Choroid plexus epithelial cell (primary cell): ENCODE measurements around the gene MSH5.
"Not testable (repeated sequence)": the region's sequence is repeated elsewhere in the genome, so short reads cannot be mapped to it uniquely, and the experiment has no call there.

ENCODE experiments used
- DNase-seq: peaks from one replicate; pipeline ENCODE4 v3.0.0-alpha.2; 2010; ENCODE audit warnings: low read depth
- H3K4me3 ChIP-seq: 2 replicates; pipeline ENCODE4 v1.5.1; 2011; ENCODE audit warnings: low read depth, mild to moderate bottlenecking, control low read depth, low read length, moderate library complexity
- TF ChIP-seq, protein P1 (sequence below): conservative IDR thresholded peaks from 2 replicates; pipeline ENCODE4 v1.5.1; 2011; ENCODE audit warnings: low read depth, mild to moderate bottlenecking, control low read depth, inconsistent platforms, low read length, moderate library complexity

Gene MSH5

DNA sequence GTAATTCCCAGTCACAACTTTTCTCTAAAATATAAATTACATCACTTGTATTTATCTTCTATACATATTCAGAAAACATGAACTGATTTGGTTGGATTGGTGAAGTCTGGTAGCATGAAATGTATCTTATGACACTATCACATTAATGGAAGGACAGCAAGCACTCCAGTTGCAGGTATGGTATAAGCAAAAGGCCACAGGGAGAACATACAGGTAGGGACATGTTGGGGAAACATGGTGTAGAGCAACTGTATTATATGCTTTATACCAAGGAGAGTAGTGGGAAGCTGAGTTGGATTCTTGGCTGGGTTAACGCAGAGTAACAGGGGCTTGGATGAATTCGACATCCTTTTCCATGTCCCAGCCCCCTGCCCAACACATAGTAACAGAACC lies 57.2 kb downstream of the MSH5 start:
- H3K4me3 ChIP-seq: no peak overlapping the region
- TF ChIP-seq, protein P1, sequence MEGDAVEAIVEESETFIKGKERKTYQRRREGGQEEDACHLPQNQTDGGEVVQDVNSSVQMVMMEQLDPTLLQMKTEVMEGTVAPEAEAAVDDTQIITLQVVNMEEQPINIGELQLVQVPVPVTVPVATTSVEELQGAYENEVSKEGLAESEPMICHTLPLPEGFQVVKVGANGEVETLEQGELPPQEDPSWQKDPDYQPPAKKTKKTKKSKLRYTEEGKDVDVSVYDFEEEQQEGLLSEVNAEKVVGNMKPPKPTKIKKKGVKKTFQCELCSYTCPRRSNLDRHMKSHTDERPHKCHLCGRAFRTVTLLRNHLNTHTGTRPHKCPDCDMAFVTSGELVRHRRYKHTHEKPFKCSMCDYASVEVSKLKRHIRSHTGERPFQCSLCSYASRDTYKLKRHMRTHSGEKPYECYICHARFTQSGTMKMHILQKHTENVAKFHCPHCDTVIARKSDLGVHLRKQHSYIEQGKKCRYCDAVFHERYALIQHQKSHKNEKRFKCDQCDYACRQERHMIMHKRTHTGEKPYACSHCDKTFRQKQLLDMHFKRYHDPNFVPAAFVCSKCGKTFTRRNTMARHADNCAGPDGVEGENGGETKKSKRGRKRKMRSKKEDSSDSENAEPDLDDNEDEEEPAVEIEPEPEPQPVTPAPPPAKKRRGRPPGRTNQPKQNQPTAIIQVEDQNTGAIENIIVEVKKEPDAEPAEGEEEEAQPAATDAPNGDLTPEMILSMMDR: no peak
- no peak for DNase-seq

DNA sequence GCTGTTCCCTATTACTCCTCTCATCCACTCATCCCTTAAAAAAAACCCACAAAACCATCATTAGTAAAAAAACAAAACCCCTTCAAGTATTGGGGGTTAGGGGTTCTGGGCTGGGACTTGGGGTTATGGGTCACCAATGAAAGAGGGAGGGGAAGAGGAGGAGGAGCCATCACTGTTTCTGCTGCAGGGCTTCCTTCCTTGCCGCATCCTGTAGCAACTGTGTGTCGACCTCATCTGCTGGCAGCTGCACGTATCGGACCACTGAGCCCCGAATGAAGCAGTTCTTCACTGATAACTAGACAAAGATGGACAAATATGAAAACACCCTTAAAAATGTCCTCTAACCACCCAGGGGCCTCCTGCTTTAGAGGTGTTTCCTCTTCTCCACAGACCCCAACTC lies 57.8 kb downstream of the MSH5 start:
- no peak for DNase-seq
- TF ChIP-seq, protein P1: no peak
- no peak overlapping the region for H3K4me3 ChIP-seq

DNA sequence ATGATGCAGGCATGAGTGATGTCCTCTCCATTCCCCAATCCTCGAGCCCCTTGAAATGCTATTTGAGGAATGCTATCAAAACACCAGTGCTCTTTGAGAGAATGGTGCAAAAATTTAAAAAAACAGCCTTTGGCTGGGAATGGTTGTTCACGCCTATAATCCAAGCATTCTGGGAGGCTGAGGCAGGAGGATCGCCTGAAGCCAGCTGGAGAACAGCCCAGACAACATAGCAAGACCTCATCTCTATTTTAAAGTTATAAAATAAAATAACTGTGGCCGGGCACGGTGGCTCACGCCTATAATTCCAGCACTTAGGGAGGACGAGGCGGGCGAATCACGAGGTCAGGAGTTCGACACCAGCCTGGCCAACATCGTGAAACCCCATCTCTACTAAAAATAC lies 60.0 kb downstream of the MSH5 start:
- no peak for DNase-seq
- TF ChIP-seq, protein P1: no peak
- H3K4me3 ChIP-seq: no peak overlapping the region

DNA sequence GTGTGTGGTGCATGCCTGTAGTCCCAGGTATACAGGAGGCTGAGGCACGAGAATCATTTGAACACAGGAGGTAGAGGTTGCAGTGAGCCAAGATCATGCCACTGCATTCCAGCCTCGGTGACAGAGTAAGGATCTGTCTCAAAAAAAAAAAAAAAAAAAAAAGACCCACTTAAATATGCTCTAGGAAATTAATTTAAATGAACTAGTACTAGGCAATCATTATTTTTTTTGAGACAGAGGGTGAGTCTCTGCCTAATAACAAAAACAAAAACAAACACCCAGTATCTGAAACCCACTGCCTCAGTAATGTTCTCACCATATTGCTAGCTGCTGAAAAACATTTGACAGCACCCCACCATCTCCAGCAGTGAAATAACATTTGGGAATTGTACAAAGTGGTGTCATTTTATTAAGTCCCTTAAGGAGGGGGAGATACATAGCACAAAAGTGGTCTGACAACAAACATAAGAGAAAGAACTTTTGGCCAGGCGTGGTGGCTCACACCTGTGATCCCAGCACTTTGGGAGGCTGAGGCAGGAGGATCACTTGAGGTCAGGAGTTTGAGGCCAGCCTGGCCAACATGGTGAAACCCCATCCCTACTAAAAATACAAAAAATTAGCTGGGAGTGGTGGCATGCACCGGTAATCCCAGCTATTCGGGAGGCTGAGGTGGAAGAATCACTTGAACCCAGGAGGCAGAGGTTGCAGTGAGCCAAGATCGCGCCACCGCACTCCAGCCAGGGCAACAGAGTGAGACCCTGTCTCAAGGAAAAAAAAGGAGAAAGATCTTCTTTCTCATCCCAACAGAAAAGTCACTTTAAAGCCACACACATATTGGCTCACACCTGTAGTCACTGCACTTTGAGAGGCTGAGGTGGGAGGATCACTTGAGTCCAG lies 61.5 kb downstream of the MSH5 start:
- DNase-seq, H3K4me3 ChIP-seq: not testable (repeated sequence)

DNA sequence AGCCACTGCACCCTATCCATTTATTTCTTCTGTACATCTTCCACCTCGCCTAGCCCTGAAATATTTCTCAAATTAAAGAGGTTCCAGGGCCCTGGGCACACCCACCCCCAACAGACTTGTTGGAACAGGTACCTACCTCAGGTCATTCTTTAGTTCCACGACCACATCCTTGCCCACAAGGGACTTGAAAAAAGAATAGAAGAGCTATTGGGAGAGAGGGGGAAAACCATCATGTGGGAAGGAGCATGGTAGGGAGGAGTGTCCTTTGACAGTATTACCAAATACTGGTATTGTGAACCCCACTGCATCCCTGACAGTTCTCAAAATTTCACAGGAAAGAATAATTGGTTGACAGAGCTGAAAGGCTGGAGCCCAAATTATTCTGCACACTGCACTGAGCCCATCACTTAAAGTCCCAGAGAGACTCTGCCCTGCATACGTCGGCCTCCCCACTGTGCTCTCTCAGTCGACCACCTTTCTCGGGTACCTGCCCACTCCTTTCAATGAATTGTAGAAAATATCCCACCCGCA lies 66.2 kb downstream of the MSH5 start:
- TF ChIP-seq, protein P1: no peak
- DNase-seq: no peak
- H3K4me3 ChIP-seq: peak overlapping the region; percentile 85

DNA sequence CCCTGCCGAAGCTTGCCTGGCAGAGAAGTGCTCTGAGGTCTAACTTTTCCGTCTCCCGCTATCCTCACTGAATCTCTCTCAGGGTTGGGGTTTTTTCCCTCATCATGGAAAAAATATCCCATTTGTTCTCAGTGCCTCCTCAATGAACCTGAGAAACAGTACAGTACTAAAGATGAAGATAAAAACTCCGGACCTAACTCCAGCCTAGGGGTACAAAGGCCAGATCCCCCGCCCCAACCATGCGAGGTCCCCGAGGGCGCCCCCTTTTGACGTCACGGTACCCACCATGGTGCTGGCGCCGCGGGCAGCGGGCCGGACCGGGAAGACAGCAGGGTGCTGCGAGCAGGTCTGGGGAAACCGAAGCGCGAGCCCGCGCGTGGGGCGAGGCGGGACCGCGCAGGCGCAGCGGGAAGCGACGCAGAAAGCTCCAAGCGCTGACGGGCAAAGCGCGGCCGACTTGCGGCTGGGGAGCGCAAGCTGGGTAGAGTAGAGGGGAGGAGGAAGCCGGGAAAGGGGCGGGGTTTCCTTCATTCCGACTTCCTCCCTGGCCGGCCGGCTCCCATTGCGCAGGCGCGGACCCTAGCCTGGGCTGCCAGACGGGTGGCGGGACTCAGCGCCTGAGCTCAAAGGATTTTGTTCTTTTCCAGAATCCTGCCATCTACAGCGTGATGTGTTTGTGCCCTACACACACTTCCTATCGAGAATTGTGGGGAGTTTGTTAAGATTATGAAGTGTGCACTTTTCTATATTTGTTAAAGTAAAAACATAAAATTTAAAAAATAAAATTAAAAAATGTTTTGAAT lies 66.9 kb downstream of the MSH5 start, which contains the start of gene LSM2:
TSS of gene LSM2 (minus strand) at position 497 of the 803 bp plus-strand sequence. CDS start at position 288, 209 bp downstream.
- H3K4me3 ChIP-seq: peak within 1 kb of the TSS; percentile 85

DNA sequence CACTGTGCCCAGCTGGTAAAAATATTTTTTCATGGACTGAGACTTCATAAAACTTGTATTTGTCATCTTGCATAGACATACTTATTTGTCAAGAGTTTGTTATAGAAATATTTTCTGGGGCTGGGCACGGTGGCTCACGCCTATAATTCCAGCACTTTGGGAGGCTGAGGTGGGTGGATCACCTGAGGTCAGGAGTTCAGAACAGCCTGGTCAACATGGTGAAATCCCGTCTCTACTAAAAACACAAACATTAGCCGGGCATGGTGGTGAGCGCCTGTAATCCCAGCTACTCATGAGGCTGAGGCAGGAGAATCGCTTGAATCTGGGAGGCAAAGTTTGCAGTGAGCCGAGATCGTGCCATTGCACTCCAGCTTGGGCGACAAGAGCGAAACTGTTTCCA lies 68.8 kb downstream of the MSH5 start:
- DNase-seq, H3K4me3 ChIP-seq: not testable (repeated sequence)

More for the DNA sequence above, 66.9 kb downstream of the MSH5 start, which contains the start of gene LSM2:
- DNase-seq: peak; percentile 98
- TF ChIP-seq, protein P1: peak; percentile 1
